ENCODE results near the gene RAD51B.

RAD51B gene

DNA sequence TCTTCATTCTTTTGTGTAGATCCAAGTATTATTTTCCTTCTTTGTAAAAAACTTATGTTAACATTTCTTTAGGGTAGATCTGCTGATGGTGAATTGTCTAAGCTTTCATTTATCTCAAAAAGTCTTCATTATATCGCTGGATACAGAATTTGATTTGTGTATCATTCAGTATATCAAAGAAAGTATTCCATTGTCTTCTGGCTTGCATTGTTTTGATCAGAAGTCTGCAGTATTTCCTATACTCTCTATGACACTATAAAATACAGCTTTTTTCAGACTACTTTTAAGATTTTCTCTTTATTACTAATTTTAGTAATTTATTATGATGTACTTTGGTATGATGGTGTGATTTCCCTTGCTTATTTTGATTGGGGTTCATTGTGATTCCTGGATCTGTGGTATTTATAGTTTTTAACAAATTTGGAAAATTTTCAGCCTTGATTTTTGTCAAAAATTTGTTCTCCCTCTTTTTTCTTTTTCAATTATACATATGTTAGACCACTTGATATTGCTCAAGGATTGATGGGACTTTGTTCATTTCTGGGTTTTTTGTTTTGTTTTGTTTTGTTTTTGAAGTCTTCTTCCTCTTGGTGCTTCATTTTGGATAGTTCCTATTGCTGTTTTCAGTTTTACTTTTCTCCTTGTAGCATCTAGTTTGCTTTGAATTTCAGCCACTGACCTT lies 796.8 kb downstream of the RAD51B start:
- DNase-seq (ENCODE audit: low read depth in 2 of 2) = peak; percentile 40 to 53
- no peak for TF ChIP-seq CTCF (IDR thresholded peaks at IDR 0.05; ENCODE audit: low read depth, low read length)
- H3K4me3 ChIP-seq (replicated peaks in 1 of 2; ENCODE audit: low read depth in 2 of 2, low read length in 2 of 2) = no peak overlapping the region

GRCh38 chr14:68619790-68620574 lies 800.4 kb downstream of the RAD51B start:
- no peak overlapping the region for H3K4me3 ChIP-seq (replicated peaks in 1 of 2; ENCODE audit: low read depth in 2 of 2, low read length in 2 of 2)
- TF ChIP-seq CTCF (IDR thresholded peaks at IDR 0.05; ENCODE audit: low read depth, low read length) = no peak

DNA sequence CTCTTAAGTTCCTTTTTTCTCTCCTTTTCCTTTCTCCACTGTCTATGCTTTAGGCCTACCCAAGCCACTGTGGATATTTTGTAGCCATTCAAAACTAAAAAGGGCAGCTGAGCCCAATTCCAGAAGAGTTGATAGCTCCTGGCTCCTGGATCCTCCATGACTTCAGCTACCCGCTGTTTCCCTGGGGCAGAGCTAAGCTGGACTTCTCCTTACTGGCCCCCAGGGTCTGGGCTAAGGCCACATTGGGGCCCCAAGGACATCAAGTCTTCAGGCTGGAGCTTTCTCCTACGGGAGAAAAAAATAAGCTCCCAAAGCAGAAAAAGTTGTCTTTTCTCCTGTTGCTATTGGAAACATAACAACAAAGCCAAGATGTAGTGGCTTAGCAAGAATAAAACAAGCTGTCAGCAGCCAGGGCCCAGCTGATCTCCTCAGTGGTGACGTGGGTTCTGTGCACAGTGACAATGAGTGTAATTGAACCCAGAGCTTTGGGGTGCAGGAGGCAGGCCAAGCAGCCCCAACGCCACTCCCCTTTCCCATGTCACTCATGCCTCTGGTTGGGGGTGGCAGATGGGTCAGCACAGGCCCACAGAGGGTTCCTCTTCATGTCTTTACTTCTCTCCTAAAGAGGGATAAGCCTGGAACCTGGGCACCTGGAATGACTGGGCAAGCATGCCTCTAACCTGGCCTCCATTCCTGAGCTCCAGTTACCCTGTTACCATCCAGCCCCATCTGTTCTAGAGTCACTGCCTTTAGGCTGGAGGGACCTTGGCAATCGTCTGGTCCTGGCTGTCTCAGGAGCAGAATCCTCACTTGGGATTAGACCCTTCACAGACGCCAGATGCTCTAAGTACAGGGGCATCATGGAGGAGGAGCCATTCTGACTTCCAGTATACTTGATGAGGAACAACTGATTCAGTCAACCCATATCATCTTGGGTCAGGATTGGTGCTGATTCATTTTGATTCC lies 802.1 kb downstream of the RAD51B start:
- TF ChIP-seq CTCF (IDR thresholded peaks at IDR 0.05; ENCODE audit: low read depth, low read length) = no peak
- DNase-seq (ENCODE audit: low read depth in 2 of 2) = peak; percentile 77 to 81
- H3K4me3 ChIP-seq (replicated peaks in 1 of 2; ENCODE audit: low read depth in 2 of 2, low read length in 2 of 2) = no peak overlapping the region

More at GRCh38 chr14:68619790-68620574, 800.4 kb downstream of the RAD51B start:
- DNase-seq (ENCODE audit: low read depth in 2 of 2) = peak; percentile 50 to 58

GRCh38 chr14:68622856-68623255 lies 803.3 kb downstream of the RAD51B start:
- no peak for DNase-seq (ENCODE audit: low read depth in 2 of 2)
- no peak for TF ChIP-seq CTCF (IDR thresholded peaks at IDR 0.05; ENCODE audit: low read depth, low read length)
- H3K4me3 ChIP-seq (replicated peaks in 1 of 2; ENCODE audit: low read depth in 2 of 2, low read length in 2 of 2) = no peak overlapping the region

GRCh38 chr14:68623307-68623706 lies 803.7 kb downstream of the RAD51B start:
- H3K4me3 ChIP-seq (replicated peaks in 1 of 2; ENCODE audit: low read depth in 2 of 2, low read length in 2 of 2) = no peak overlapping the region
- TF ChIP-seq CTCF (IDR thresholded peaks at IDR 0.05; ENCODE audit: low read depth, low read length) = no peak
- no peak for DNase-seq (ENCODE audit: low read depth in 2 of 2)

GRCh38 chr14:68623826-68624225 lies 804.2 kb downstream of the RAD51B start:
- no peak overlapping the region for H3K4me3 ChIP-seq (replicated peaks in 1 of 2; ENCODE audit: low read depth in 2 of 2, low read length in 2 of 2)
- DNase-seq (ENCODE audit: low read depth in 2 of 2) = no peak
- no peak for TF ChIP-seq CTCF (IDR thresholded peaks at IDR 0.05; ENCODE audit: low read depth, low read length)

Measured in cardiac fibroblast (primary cell).